C4-2B (cell line): Measurements from ENCODE around the gene APH1B.

Experiments used
- CTCF ChIP-seq: fragments of 450-650 bp; conservative IDR thresholded peaks from 2 replicates; pipeline ENCODE4 v1.5.1; 2017; ENCODE audit warnings: mild to moderate bottlenecking
- ZFX ChIP-seq: fragments of 450-650 bp; IDR thresholded peaks from 2 replicates; pipeline ENCODE4 v1.6.1; 2017

DNA sequence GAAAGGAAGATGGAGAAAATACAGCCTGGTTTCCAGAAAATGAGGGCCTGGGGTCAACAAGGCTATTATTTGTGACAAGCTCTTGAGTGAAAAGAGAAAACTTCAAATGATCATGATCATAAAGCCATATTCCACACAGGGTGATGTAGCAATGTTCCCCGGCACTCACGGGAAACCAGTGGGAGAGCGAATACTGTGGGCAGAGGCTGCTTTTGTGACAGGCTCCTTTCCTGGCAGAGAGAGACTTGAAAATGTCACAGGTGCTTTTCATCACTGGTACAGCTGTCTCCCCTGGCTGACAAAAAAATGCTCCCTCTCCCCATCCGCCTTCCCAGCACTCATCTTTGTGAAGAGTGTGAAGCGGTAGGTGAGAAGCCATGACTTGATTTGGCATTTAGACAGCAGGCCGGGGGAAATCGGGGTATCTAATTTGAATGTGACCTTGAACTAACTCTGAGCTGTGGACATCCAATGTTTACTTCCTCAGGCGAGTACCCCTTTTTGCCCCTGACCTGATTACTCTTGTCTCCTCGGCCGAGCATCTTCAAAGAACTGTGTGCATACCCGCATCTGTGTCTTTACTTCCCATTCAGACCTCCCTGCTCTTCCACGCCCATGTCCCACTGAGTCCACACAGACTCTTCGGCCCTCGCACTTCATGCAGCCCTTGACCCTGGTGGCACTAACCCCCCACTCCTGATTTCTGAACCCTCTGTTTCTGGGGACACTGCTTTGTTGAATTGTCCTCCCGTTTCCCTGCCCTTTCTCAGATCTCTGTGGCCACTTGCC is 81.0 kb downstream of the APH1B start:
- TF ChIP-seq CTCF (no peak), ZFX (no peak)
